HTR-8/SVneo (cell line): Measurements from ENCODE around the gene KDM1A.
A peak's percentile ranks its signal among the peaks of the same experiment; 100 is the strongest.
"Not testable (repeated sequence)": the region's sequence is repeated elsewhere in the genome, so short reads cannot be mapped to it uniquely, and the experiment has no call there.

Experiments used
- DNase-seq: peaks from one replicate; pipeline ENCODE4 v3.0.0; 2011; ENCODE audit warnings: low spot score, mixed read lengths; ENCODE audit not compliant: insufficient read length
- FAIRE-seq: peaks from 2 replicates; lab custom pipeline; 2011; peaks lifted over from hg19 to GRCh38; lab: Jason Lieb, UNC

KDM1A gene

DNA sequence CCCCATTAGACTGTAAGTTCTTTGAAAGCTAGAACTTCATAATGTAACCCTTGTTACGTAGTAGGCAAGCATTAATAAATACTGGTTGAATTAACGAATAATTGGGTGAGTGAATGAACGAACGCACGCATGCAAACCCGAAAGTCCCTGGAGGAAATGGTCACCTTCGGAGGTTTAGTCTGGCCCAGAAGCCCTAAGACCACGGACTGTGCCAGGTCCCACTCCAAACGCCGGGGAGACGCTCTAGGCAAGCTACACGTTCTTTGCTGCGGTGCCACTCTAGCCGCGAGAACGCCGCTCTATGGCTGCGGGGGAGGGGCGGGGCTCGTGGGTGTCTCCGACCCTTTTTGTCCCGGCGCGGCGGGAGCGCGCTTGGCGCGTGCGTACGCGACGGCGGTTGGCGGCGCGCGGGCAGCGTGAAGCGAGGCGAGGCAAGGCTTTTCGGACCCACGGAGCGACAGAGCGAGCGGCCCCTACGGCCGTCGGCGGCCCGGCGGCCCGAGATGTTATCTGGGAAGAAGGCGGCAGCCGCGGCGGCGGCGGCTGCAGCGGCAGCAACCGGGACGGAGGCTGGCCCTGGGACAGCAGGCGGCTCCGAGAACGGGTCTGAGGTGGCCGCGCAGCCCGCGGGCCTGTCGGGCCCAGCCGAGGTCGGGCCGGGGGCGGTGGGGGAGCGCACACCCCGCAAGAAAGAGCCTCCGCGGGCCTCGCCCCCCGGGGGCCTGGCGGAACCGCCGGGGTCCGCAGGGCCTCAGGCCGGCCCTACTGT lies at the start of gene KDM1A:
TSS of gene KDM1A (plus strand) at position 375 of the 769 bp plus-strand sequence. CDS start at position 504, 129 bp downstream.
- DNase-seq (peak; percentile 90), FAIRE-seq (peak; percentile 83)

DNA sequence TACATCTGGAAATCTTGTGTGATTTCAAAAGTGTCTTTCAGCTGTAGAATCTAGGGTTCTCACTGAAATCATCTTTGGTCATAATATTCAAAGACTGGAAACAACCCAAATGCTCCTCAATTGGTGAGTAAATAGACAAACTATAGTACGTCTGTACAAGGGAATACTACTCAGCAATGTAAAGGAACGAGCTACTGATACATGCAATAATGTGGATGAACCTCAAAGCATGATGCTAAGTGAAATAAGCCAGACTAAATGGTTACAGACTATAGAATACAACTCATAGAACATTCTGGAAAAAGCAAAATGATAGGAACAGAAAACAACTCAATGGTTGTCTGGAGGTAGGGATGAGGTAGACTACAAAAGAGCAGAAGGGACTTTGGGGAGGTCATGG lies 49.2 kb upstream of the KDM1A start:
- FAIRE-seq: no peak
- no peak for DNase-seq

DNA sequence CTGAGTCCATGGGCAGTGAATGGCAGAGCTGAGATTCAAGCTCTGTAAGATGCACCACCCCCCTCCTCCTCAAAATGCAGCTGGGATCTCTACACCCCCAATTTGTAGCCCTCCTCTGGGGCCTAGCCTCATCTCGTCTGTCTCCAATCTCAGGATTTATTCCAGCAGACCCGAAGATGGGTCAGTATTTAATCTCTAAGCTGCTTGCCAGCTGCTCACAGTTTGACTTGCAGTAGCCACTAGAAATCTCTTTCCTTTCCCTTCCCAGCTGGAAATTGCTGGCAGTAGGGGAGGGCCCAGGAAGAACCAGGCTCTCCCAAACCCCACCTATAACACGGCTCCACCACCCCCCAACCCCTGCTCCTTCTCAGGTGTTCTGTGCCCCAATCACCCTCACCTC lies 48.1 kb upstream of the KDM1A start:
- no peak for FAIRE-seq
- no peak for DNase-seq

DNA sequence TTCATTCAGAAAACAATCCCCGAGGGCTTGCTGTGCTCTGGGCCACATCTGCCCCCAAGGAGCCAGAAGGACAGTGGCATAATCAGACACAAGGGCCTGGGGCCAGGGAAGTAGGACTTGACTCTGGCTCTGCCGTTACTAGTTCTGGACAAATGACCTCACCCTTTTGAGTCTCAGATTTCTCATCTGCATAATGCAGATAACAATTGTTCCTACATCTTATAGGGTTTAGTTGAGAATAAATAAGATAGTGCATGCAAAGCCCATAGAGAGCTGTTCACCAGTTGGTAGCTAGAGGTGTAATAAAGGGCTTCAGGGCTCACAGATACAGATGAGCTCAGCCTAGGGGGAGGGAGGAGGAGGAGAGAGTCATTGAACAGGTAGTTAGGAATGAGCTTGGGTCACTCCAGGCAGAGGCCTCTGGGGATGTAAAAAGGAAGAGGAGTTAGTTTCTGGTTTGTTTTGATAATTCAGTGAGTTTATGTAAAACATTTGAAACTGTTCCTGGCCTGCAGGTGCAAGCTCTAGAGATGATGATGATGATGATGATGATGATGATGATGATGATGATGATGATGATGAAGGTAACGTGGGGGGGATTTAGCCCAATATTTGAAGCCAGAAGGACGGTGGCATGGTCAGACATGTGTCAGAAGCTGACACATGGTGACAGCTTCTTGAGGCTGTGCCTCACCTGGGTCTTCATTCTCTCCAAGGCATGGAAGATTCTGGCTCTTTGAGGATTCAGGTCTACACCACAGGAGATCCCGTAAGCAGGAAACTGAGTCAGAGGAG lies 47.5 kb upstream of the KDM1A start:
- FAIRE-seq (no peak), DNase-seq (no peak)

DNA sequence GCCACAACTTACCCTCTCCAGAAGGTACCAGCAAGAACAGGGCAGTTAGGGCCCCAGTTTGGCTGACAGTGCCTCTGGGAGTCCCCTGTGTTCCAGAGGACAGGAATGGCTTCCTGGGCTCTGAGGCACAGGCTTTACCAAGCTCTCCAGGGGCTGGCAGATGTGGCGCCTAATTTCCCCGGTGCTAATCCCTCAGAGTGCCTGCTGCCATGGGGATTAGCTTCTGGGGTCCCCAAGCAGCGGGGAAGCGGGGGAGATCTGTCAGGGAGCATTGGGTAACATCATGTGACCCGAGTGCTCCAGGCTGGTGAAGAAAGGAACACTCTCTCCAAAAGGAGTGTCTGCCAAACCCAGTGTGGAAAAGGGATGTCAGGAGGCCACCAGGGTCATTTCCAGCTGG lies 46.5 kb upstream of the KDM1A start, which contains the start of gene LACTBL1:
TSS of gene LACTBL1 (minus strand) at position 107 of the 400 bp plus-strand sequence. CDS start 550 bp downstream, outside the sequence.
- DNase-seq (no peak), FAIRE-seq (no peak)

DNA sequence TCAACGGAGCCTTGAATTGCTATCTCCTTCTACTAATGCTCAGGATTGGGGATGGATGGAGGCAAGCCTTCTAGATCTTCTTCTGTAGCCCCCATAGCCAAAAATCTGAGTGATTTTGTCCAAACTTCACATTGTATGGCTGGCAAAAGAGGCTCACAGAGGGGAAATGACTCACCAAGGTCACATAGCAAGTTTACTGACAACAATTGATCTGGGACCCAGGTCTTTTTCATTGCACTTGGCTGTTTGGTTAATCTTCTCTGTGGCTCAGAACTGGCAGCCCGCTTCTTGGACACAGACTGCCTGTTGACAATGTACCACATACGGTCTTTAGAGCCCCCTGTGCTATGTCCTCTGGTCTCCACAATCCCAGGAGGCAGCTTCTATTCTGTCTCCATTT lies 43.6 kb upstream of the KDM1A start:
- FAIRE-seq (no peak), DNase-seq (no peak)

DNA sequence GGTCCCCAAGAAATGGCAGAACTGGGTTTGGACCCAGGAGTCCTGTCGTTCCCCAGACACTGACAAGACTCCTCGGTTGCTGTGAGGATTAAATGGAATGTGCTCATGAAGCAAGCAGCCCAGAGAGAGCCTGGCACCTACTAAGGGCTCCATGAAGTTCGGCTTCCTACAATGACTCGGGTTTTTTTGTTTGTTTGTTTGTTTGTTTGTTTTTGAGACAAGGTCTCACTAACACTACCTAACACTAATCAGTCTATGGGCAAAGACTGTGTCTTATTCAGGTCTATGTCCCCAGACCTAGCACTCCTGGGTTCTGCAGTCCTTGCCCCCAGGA lies 43.2 kb upstream of the KDM1A start:
- FAIRE-seq: no peak
- no peak for DNase-seq

DNA sequence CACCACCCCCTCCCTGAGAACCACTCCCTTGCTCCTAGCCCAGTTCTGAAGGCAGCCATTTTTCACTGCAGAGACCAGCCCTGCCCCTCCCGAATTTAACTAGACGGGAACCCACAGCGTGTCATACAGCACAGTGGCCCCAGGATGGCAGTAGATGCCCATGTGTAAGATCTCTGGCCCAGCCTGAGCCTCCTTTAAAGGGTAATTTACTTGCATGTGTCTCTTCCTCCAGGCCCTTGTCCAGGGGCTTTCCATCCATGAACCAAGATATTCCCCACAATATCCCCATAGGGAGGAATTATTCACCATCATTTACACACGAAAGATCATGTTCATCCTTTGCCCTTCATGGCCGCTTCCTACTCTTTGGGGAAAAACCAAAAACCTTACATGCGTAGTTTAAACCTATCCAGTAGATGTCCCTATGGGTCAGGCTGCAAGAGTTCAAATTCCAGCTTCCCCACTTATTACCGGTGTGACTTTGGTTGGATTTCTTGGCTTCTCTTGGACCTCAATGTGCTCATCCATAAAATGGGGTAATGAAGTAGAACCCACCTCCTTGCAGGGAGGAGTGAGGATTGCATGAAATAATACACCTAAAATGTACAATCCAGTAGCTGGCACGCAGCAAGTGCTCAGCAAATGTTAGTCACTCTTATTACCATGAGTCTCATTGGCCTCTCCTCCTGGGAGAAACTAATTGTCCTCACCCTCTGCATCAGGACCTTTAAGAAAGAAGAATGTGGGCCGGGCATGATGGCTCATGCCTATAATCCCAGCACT lies 42.6 kb upstream of the KDM1A start:
- FAIRE-seq (peak; percentile 62), DNase-seq (peak; percentile 73)

DNA sequence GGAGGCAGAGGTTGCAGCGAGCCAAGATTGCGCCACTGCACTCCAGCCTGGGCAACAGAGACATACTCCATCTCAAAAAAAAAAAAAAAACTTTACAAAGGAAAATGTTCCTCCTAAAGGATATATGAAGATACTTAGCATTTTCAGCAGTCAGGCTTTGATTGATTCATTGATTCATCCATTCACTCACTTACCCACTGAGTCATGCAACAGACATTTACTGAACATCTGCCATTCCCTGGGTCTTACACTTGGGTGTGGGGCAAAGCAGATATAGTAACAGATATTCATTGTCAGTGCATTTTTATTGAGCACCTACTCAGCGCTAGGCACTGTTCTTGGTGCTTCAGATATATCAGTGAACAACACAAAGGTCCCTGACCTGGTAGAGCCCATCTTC lies 41.0 kb upstream of the KDM1A start:
- FAIRE-seq: peak; percentile 74
- DNase-seq: peak; percentile 47

DNA sequence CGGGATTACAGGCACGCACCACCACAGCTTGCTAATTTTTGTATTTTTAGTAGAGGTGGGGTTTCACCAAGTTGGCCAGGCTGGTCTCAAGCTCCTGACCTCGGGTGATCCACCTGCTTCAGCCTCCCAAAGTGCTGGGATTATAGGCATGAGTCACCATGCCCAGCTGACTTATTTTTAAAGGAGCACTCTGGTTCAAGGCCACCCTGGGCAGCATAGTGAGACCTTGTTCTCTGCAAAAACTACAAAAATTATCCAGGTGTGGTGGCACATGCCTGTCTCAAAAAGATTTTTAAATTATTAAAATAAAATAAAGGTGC lies 38.8 kb upstream of the KDM1A start:
- not testable (repeated sequence) for FAIRE-seq, DNase-seq

DNA sequence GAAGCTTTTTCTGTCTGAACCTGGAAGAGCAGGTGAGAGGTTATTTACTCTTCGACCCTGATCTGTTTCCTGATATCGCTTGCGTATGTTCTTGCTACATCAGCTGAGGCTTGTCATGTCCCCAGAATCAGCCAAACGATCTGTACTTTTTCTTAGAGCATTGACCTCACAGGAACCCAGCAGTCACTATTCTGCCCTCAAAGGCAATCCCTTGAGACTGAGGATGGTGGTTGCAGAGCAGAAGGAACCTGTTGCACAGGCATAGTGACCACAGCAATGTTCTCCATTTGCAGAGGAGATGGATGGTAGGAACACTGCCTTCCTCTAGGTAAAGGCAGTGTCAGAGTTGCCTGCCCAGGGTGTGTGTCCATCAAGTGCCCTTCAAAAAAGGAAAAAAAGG lies 35.3 kb upstream of the KDM1A start:
- FAIRE-seq: no peak

DNA sequence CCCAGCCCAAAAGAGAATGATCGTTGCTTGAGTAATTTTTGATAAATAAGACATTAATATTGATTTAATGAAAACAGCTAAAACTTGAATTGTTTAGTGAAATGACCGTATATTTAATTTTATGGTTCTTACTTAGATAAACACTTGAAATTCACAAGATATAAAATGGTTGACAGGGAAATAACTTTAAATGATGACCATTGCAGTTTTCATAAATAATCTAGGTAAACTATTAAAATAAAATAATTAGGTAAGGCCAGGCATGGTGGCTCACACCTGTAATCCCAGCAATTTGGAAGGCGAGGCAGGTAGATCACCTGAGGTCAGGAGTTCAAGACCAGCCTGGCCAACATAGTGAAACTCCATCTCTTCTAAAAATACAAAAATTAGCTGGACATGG lies 26.9 kb upstream of the KDM1A start:
- DNase-seq, FAIRE-seq: not testable (repeated sequence)

More for the DNA sequence above, 35.3 kb upstream of the KDM1A start:
- no peak for DNase-seq

DNA sequence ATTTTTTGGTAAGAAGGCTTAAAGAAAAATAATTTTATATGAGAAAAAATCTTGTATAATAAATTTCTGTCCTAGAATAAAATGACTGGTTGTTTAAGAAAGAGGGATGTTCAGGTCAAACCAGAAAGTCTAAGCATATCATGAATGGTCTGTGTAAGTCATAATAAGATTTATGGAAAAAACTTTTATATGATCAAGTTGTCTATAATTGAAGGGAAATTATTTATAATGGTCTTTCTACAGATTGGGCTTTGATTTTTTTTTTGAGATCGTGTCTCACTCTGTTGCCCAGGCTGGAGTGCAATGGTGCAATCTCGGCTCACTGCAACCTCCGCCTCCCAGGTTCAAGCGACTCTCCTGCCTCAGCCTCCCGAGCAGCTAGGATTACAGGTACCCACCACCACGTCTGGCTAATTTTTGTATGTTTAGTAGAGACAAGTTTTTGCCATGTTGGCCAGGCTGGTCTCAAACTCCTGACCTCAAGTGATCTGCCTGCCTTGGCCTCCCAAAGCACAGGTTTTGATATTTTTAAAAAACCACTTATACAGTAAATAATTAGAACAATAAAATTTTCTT lies 26.0 kb upstream of the KDM1A start:
- not testable (repeated sequence) for DNase-seq, FAIRE-seq

DNA sequence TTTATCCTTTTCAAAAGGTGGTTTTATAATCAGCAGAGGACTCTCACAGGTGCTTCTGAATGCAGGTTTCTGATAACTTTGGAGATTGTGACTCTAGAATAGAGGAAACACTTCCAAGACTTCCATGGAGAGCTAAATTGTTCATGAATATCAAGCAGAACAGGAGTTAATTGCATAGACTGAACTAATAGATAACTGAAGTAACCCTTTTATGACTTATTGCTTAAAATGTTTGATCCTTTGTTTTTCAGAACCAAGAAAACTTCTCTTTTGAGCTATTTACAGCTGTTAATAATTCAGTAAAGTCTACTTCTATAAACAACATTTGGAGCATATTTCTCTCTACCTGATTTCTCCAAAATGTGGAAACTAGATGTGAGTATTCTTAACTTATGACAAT lies 23.5 kb upstream of the KDM1A start:
- DNase-seq (no peak), FAIRE-seq (no peak)

DNA sequence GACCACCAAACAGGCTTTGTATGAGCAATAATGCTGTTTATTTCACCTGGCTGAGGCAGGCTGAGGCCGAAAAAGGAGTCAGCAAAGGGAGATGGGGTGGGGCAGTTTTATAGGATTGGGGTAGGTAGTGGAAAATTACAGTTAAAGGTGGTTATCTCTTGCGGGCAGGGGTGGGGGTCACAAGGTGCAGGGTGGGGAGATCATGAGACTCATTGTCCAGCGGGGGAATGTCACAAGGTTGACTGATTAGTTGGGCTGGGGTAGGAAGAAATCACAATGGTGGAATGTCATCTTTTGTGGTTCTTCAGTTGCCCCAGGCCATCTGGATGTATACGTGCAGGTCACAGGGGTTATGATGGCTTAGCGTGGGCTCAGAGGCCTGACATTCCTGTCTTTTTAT lies 21.7 kb upstream of the KDM1A start:
- DNase-seq, FAIRE-seq: not testable (repeated sequence)

DNA sequence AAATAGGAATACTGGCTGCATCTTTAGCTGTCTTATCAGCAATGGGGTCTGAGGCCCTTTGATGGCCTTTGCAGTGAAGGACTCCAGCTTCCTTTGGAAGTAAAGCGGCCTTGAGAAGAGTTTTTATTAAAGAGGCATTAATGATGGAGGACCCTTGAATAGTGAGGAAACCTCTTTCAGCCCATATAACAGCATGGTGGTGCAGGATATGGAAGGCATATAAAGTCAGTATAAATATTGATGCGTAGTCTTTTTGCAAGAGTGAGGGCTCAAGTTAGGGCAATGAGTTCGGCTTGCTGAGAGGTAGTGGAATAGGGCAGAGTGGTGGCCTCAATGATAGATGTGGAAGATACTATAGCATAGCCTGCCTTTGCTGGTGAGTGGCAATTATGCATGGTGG lies 19.1 kb upstream of the KDM1A start:
- DNase-seq, FAIRE-seq: not testable (repeated sequence)

DNA sequence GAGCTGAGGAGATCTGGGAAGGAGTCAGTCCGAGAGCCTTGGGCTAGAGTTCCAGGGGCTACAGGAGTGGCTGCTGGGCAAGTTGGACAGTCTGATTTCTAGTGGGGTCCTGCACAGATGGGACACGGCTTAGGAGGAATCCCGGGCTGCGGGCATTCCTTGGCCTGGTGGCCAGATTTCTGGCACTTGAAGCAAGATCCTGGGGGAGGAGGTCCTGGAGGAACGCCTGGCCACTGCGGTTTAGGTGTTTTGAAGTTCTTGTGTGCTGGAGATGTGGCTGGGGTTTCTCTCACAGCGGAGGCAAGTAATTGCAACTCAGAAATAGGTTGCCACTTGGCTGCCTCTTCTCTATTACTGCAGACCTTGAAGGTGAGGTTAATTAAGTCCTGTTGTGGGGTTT lies 17.1 kb upstream of the KDM1A start:
- DNase-seq, FAIRE-seq: not testable (repeated sequence)

DNA sequence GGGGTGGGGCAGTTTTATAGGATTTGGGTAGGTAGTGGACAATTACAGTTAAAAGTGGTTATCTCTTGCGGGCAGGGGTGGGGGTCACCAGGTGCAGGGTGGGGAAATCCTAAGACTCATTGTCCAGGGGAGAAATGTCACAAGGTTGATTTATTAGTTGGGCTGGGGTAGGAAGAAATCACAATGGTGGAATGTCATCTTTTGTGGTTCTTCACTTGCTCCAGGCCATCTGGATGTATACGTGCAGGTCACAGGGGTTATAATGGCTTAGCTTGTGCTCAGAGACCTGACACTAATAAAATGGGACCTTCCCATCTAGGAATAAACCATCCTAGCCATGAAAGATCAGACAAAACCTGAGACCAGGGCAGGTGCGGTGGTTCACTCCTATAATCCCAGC lies 15.2 kb upstream of the KDM1A start:
- no peak for FAIRE-seq
- DNase-seq: no peak

DNA sequence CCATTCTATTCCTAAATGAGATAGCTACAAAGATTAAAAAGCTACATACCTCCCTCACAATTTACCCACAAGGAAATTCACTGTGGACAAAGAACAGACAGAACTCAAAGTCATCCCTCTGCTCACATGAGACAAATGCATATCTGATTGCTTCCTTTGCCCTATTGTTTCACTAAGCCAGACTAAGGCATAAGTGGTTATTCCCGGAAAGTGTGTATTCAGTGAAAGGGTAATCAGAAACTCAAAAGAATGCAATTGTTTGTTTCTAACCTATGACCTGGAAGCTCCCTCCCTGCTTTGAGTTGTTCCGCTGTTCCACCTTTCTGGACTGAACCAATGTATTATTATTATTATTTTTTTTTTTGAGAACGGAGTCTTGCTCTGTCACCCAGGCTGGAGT lies 14.5 kb upstream of the KDM1A start:
- not testable (repeated sequence) for FAIRE-seq, DNase-seq

DNA sequence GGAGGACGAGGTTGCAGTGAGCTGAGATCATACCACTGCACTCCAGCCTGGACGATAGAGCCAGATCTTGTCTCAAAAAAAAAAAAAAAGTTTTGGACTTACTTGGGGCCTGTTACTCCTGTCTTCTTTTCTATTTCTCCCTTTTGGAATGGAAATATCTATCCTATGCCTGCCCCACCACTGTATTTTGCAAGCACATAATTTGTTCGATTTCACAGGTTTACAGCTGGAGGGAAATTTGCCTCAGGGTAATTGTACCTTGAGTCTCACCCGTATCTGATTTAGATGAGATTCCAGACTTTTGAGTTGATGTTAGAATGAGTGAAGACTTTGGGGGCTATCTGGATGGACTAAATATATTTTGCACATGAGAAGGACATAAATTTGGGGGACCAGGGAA lies 12.2 kb upstream of the KDM1A start:
- no peak for DNase-seq
- FAIRE-seq: no peak
